ENCODE measurements around the gene PLA2G7. TPM values are rescaled to one million over a fixed set of nuclear protein-coding genes. Genes with fewer than 3 reads are reported as not detected.

Gene PLA2G7
- total and polyA plus RNA-seq, 3 experiments from 2014 or later, result 2.1 to 2.4 TPM; not detected in 1

DNA sequence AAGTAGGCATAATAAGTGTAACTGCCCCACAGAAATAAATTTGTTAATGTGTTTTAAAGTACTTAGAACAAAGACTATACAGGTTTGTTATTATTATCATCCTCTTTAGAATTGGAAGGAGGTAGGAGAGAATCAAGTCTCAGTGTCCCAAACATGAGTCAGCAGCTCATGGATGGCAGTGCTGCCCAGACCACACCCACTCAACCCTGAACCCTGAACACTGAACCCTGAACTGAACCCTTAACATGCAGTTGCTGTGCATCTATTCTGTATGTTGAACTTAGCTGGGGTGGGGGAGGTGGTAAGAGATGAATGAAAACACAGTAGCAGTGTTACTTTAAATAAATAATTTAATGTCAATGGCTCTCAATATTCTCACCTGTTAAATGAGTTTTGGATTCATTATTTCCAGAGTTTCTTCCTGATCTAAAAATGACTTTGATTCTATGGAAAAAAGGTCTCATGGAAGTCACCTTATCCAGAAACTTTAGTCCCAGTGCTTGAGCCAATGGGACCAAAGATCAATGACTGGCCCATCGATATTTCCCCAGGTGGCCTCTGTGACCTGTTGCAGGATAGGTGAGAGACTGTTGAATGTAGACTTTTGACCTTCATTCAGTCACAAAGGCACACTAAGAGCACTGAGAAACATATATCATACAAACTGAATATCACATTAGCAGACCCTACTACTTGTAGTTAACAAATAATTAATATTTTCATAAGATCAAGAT lies 8.4 kb upstream of the PLA2G7 start:
- H3K36me3 ChIP-seq (ENCODE audit: insufficient read depth, low read length), result no peaks in the 10 kb centered on the region
- Mint-ChIP-seq H3K27ac (no peak overlapping the region), H3K27me3 (peaks cover 2 to 3% of the 10 kb centered on the region in 2 donors), H3K4me3 (no peak overlapping the region), H3K9me3 (no peaks in the 10 kb centered on the region), H3K4me1 (no peaks in the 10 kb centered on the region), H3K36me3 (no peaks in the 10 kb centered on the region)
- no peaks in the 10 kb centered on the region for H3K27me3 ChIP-seq (ENCODE audit: insufficient read depth, low read length, poor library complexity, severe bottlenecking)
- H3K4me1 ChIP-seq (ENCODE audit: insufficient read depth, low read length), result no peaks in the 10 kb centered on the region
- POLR2A ChIA-PET, result no interaction called here
- CTCF ChIA-PET, result no interaction called here
- H3K9me3 ChIP-seq (ENCODE audit: low read length), result no peaks in the 10 kb centered on the region
- no peak for DNase-seq
- no peak overlapping the region for H3K4me3 ChIP-seq (ENCODE audit: low read length)
- H3K27ac ChIP-seq (ENCODE audit: low read depth, low read length), result no peak overlapping the region

DNA sequence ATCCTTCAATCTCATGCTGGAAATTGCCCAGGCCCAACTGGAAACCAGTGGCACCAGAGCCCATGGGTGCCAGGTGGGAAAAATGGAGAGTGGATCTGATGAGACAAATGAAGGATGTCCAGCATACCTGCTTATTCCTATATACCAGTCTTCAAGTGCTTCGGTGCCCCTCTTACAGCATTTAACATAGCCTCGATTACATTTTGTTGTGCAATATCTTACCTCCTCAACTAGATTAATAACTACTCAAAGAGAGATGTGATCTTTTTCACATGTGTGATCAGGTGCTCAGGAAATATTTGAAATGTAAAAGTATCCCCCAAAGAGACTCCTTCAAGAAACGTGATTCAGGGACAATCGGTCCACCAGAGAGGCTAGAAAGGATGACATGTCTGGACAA lies 6.7 kb upstream of the PLA2G7 start:
- Mint-ChIP-seq H3K9me3 (no peaks in the 10 kb centered on the region), H3K4me3 (no peak overlapping the region), H3K4me1 (no peaks in the 10 kb centered on the region), H3K36me3 (no peaks in the 10 kb centered on the region), H3K27ac (no peak overlapping the region), H3K27me3 (peaks cover 16 to 17% of the 10 kb centered on the region in 2 donors)
- Histone ChIP-seq H3K4me3 (ENCODE audit: low read length) (no peak overlapping the region), H3K27ac (ENCODE audit: low read depth, low read length) (no peak overlapping the region), H3K9me3 (ENCODE audit: low read length) (no peaks in the 10 kb centered on the region), H3K27me3 (ENCODE audit: insufficient read depth, low read length, poor library complexity, severe bottlenecking) (no peaks in the 10 kb centered on the region), H3K36me3 (ENCODE audit: insufficient read depth, low read length) (no peaks in the 10 kb centered on the region), H3K4me1 (ENCODE audit: insufficient read depth, low read length) (no peaks in the 10 kb centered on the region)
- no peak for DNase-seq
- ChIA-PET CTCF (no interaction called here), POLR2A (no interaction called here)

DNA sequence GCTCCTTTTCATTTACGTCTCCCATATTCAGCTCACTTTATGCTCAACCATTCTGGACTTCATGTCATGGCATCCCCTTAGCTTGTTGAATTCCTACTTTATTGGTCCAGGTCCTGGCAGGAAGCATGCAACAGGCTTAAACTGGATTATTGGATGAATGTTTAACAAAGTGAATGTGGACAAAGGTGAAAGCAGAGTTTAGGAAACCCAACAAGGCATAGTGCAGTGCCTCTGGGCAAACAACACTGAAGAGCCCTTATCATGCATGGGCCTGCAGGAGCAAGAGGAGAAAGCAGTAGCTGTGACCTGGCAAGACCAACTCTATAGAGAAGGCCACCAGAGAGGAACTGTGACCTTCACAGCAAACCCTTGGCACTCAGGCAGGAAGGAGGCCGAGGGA lies 6.3 kb upstream of the PLA2G7 start:
- DNase-seq, result no peak
- Histone ChIP-seq H3K4me1 (ENCODE audit: insufficient read depth, low read length) (no peaks in the 10 kb centered on the region), H3K27ac (ENCODE audit: low read depth, low read length) (no peak overlapping the region), H3K36me3 (ENCODE audit: insufficient read depth, low read length) (no peaks in the 10 kb centered on the region), H3K9me3 (ENCODE audit: low read length) (no peaks in the 10 kb centered on the region), H3K27me3 (ENCODE audit: insufficient read depth, low read length, poor library complexity, severe bottlenecking) (no peaks in the 10 kb centered on the region), H3K4me3 (ENCODE audit: low read length) (no peak overlapping the region)
- Mint-ChIP-seq H3K36me3 (no peaks in the 10 kb centered on the region), H3K4me1 (peaks cover 0 to under 1% (median 0%) of the 10 kb centered on the region in 3 donors), H3K9me3 (no peaks in the 10 kb centered on the region), H3K27ac (no peak overlapping the region), H3K4me3 (no peak overlapping the region), H3K27me3 (peaks cover 18% of the 10 kb centered on the region in 2 donors)
- ChIA-PET POLR2A (no interaction called here), CTCF (no interaction called here)

DNA sequence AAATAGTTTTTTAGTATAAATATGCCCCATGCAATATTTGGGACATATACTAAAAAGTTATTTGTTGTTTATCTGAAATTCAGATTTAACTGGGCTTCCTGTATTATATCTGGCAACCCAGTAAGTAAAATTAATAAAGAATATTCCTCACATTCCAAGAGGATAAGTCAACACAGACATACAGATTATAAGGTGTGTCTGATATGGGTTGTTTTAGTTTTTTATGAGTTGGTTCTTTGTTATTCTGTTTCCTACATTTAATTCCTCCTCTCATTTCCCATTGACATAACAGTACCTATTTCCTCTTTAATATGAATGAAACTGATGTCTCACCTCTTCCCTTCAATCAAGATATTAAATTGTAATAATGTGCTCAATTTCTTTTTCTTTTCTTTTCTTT lies 1.7 kb upstream of the PLA2G7 start:
- H3K9me3 ChIP-seq (ENCODE audit: low read length), result no peaks in the 10 kb centered on the region
- Mint-ChIP-seq H3K36me3 (no peaks in the 10 kb centered on the region), H3K27ac (no peak overlapping the region), H3K4me3 (no peak overlapping the region), H3K4me1 (peaks cover 1 to 18% (median 10%) of the 10 kb centered on the region in 3 donors), H3K27me3 (peaks cover 49 to 56% of the 10 kb centered on the region in 2 donors), H3K9me3 (no peaks in the 10 kb centered on the region)
- no peaks in the 10 kb centered on the region for H3K4me1 ChIP-seq (ENCODE audit: insufficient read depth, low read length)
- H3K27me3 ChIP-seq (ENCODE audit: insufficient read depth, low read length, poor library complexity, severe bottlenecking), result no peaks in the 10 kb centered on the region
- no peaks in the 10 kb centered on the region for H3K36me3 ChIP-seq (ENCODE audit: insufficient read depth, low read length)
- no peak overlapping the region for H3K4me3 ChIP-seq (ENCODE audit: low read length)
- ChIA-PET POLR2A (no interaction called here), CTCF (no interaction called here)
- H3K27ac ChIP-seq (ENCODE audit: low read depth, low read length), result no peak overlapping the region
- no peak for DNase-seq

DNA sequence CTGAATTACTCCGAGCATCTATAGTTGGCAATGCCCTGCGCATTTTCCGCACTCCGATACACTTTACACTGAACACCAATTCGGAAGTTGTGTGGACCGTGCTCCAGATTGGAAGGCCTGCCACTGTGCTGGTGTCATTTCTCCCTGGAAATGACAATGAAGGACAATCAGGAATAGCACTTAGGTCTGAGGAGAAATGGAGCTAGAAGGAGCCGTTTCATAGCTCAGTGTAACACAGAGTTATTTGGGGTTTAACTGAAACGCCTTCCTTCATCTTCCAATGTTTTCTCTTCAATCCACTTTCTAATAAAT lies 501 bp upstream of the PLA2G7 start:
- no peaks in the 10 kb centered on the region for H3K27me3 ChIP-seq (ENCODE audit: insufficient read depth, low read length, poor library complexity, severe bottlenecking)
- no peak overlapping the region for H3K27ac Mint-ChIP-seq
- ChIA-PET POLR2A (no interaction called here), CTCF (no interaction called here)
- H3K36me3 ChIP-seq (ENCODE audit: insufficient read depth, low read length), result no peaks in the 10 kb centered on the region
- H3K36me3 Mint-ChIP-seq, result no peaks in the 10 kb centered on the region
- H3K27me3 Mint-ChIP-seq, result peaks cover 53 to 63% of the 10 kb centered on the region in 2 donors
- peak overlapping the region in 3 of 7 donors; percentile 13 to 26 (median 18) for H3K4me3 Mint-ChIP-seq
- DNase-seq, result no peak
- H3K9me3 Mint-ChIP-seq, result no peaks in the 10 kb centered on the region
- H3K4me3 ChIP-seq (ENCODE audit: low read length), result no peak overlapping the region
- peaks cover 1 to 18% (median 10%) of the 10 kb centered on the region in 3 donors for H3K4me1 Mint-ChIP-seq
- no peaks in the 10 kb centered on the region for H3K9me3 ChIP-seq (ENCODE audit: low read length)
- no peaks in the 10 kb centered on the region for H3K4me1 ChIP-seq (ENCODE audit: insufficient read depth, low read length)
- no peak overlapping the region for H3K27ac ChIP-seq (ENCODE audit: low read depth, low read length)

DNA sequence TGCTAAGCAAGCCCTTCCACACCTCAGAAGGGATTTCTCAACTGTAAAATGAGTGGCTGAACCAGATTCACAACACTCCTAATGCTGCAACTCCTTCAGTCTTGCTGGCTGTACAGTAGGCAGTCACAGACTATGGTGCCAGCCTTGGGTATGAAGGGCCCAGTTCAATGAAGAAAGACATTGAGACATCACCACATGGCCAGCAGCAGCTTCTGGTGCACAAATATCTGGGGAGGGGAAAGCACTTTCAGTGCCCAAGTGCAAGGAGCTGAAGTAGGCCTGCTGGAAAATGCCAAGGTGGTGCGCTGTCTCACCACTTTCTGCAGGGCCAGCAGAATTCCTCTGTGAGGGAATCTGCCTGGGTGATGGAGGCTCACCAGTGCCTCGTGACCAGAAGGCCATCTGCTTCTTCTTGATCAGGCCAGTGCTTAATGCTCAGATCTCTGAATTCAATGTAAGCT lies 1.8 kb downstream of the PLA2G7 start:
- ChIA-PET POLR2A (no interaction called here), CTCF (no interaction called here)
- Mint-ChIP-seq H3K36me3 (no peaks in the 10 kb centered on the region), H3K27ac (no peak overlapping the region), H3K4me1 (peaks cover 1 to 18% (median 10%) of the 10 kb centered on the region in 3 donors), H3K4me3 (peak overlapping the region in 1 of 7 donors; percentile 12), H3K27me3 (peaks cover 49 to 71% of the 10 kb centered on the region in 2 donors), H3K9me3 (no peaks in the 10 kb centered on the region)
- Histone ChIP-seq H3K4me1 (ENCODE audit: insufficient read depth, low read length) (no peaks in the 10 kb centered on the region), H3K4me3 (ENCODE audit: low read length) (no peak overlapping the region), H3K9me3 (ENCODE audit: low read length) (no peaks in the 10 kb centered on the region), H3K27ac (ENCODE audit: low read depth, low read length) (no peak overlapping the region), H3K36me3 (ENCODE audit: insufficient read depth, low read length) (no peaks in the 10 kb centered on the region), H3K27me3 (ENCODE audit: insufficient read depth, low read length, poor library complexity, severe bottlenecking) (no peaks in the 10 kb centered on the region)
- no peak for DNase-seq

DNA sequence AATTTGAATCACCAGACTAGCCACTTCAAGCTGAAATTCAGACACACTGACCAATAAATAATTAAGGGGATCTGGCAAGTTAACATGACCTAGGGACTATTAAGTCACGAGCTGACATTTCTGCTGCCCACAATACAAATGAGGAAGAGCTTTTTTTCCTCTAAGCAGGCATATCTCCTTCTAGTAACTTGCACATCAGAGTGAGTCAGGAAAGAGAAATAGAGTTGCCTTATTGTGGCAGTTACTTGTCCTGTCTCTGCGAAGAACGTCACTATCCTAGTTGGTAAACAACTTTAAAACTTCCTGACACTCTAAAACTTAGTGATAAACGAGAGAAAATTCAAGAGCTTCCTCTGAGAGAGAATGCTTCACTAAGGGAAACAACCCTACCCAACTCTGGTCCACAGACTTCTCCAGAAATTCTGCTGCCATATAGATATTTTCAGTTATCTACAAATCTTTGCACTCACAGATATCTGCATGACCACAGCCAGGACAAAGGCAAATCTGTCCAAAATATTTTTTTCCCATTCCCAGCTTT lies 4.2 kb downstream of the PLA2G7 start:
- H3K4me3 ChIP-seq (ENCODE audit: low read length), result no peak overlapping the region
- H3K27me3 Mint-ChIP-seq, result peaks cover 33 to 62% of the 10 kb centered on the region in 2 donors
- H3K4me3 Mint-ChIP-seq, result no peak overlapping the region
- H3K9me3 Mint-ChIP-seq, result no peaks in the 10 kb centered on the region
- no peak overlapping the region for H3K27ac ChIP-seq (ENCODE audit: low read depth, low read length)
- no peaks in the 10 kb centered on the region for H3K27me3 ChIP-seq (ENCODE audit: insufficient read depth, low read length, poor library complexity, severe bottlenecking)
- ChIA-PET POLR2A (no interaction called here), CTCF (no interaction called here)
- no peak overlapping the region for H3K27ac Mint-ChIP-seq
- H3K4me1 Mint-ChIP-seq, result peaks cover 1 to 13% (median 10%) of the 10 kb centered on the region in 3 donors
- no peaks in the 10 kb centered on the region for H3K36me3 Mint-ChIP-seq
- H3K36me3 ChIP-seq (ENCODE audit: insufficient read depth, low read length), result no peaks in the 10 kb centered on the region
- no peak for DNase-seq
- no peaks in the 10 kb centered on the region for H3K9me3 ChIP-seq (ENCODE audit: low read length)
- no peaks in the 10 kb centered on the region for H3K4me1 ChIP-seq (ENCODE audit: insufficient read depth, low read length)

DNA sequence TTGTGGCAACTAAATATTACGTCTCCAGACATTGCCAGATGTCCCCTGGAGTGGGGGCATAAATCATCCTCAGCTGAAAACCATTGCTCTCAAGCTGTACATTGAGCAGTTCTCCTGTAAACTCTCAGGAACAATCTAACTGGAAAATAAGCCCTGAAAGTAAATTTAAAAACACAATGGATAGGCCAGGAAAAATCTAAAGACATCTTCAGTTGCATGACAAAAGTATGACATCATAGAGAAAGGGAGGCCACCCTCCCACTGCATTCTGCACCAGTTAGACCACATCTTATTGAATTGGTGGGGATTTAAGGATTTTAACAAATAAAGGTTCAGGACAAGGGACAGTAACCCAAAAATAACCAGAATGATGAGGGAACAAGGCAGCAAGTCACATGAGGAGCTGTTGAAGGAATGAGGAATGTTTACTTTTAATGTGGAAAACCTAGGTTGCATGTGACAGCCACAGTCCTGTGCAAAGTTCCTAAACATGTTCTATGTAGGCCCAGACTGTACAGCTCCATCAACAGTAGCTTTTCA lies 5.3 kb downstream of the PLA2G7 start:
- Histone ChIP-seq H3K4me3 (ENCODE audit: low read length) (no peak overlapping the region), H3K36me3 (ENCODE audit: insufficient read depth, low read length) (no peaks in the 10 kb centered on the region), H3K27me3 (ENCODE audit: insufficient read depth, low read length, poor library complexity, severe bottlenecking) (no peaks in the 10 kb centered on the region), H3K27ac (ENCODE audit: low read depth, low read length) (no peak overlapping the region), H3K4me1 (ENCODE audit: insufficient read depth, low read length) (no peaks in the 10 kb centered on the region), H3K9me3 (ENCODE audit: low read length) (no peaks in the 10 kb centered on the region)
- H3K4me3 Mint-ChIP-seq, result no peak overlapping the region
- peaks cover 30 to 59% of the 10 kb centered on the region in 2 donors for H3K27me3 Mint-ChIP-seq
- CTCF ChIA-PET, result no interaction called here
- H3K9me3 Mint-ChIP-seq, result no peaks in the 10 kb centered on the region
- H3K4me1 Mint-ChIP-seq, result peaks cover 1 to 9% (median 5%) of the 10 kb centered on the region in 3 donors
- DNase-seq, result no peak
- POLR2A ChIA-PET, result no interaction called here
- no peak overlapping the region for H3K27ac Mint-ChIP-seq
- no peaks in the 10 kb centered on the region for H3K36me3 Mint-ChIP-seq
